Neutrophil (primary cell): Measurements from ENCODE around the gene NFATC4.

Experiments used
- H3K27ac ChIP-seq: fragments of 200-600 bp; sonication (generic); 2 replicates; pipeline ENCODE4 v1.5.1; 2016; ENCODE audit warnings: mild to moderate bottlenecking, moderate library complexity
- H3K27me3 ChIP-seq: fragments of 200-600 bp; sonication (generic); 2 replicates; pipeline ENCODE4 v1.6.0; 2016; ENCODE audit warnings: mild to moderate bottlenecking
- H3K36me3 ChIP-seq: fragments of 200-600 bp; sonication (generic); 2 replicates; pipeline ENCODE4 v1.5.1; 2017
- H3K4me1 ChIP-seq, 2 experiments: fragments of 200-600 bp in 1 of 2; sonication (generic) in 1 of 2; 1 replicate in 1 of 2; 2 replicates in 1 of 2; pipeline versions ENCODE4 v1.5.1 to v1.6.1; 2013 to 2016; ENCODE audit warnings: low read depth in 1 of 2, low read length in 1 of 2, mild to moderate bottlenecking in 1 of 2, moderate library complexity in 1 of 2; ENCODE audit not compliant: control insufficient read depth in 1 of 2, insufficient read depth in 1 of 2
- H3K4me3 ChIP-seq, 2 experiments: fragments of 200-600 bp in 1 of 2; sonication (generic) in 1 of 2; 1 replicate in 1 of 2; 2 replicates in 1 of 2; pipeline ENCODE4 v1.5.1; 2013 to 2016; ENCODE audit warnings: low read depth in 1 of 2, low read length in 1 of 2, mild to moderate bottlenecking in 1 of 2, moderate library complexity in 1 of 2
- H3K9me3 ChIP-seq: fragments of 200-600 bp; sonication (generic); 2 replicates; pipeline ENCODE4 v1.5.1; 2016
- TF ChIP-seq, protein P1 (sequence below): fragments of 200-600 bp; sonication (generic); IDR thresholded peaks from 2 replicates; pipeline ENCODE4 v1.5.1; 2016; ENCODE audit warnings: antibody characterized with exemption

Gene NFATC4

DNA sequence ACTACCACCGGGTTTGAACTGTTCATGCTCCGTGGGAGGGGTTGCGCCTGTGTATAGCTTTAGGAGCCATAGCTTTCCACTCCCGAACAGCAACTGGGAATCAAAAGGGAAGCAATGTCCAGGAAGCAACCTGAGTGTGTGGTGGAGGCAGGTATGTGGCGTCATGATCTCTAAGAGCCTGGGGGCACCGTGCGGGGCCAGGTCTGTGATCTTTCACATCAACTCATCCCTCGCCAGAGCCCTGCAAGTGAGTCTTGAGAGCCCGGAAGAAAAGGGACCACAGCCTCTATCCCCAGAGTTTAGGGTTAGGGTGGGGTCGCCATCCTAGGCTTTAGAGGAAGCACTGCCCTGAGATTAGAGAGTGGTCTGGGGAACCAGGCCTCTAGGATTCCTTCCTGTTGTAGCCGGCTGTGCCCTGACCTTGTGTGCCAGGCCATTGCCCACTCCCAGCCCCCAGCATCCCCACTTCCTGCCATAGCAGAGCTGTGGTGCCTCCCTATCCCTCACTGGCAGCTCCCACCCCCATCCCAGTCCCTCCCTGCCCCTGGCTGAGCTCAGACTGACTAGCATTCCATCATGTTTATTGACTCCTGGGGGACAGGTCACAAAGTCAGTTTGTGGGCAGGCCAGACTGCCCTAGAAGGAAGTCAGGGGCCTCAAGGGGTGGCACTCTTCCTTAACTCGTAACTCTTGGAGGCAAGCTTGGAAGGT is 32.4 kb upstream of the NFATC4 start:
- peaks cover 17% of the 10 kb centered on the region for H3K27me3 ChIP-seq
- no peaks in the 10 kb centered on the region for H3K9me3 ChIP-seq
- H3K4me1 ChIP-seq = peaks cover 89 to 94% of the 10 kb centered on the region in 2 experiments
- peak overlapping the region; percentile 21 for H3K27ac ChIP-seq
- peaks cover 33% of the 10 kb centered on the region for H3K36me3 ChIP-seq
- TF ChIP-seq, protein P1, sequence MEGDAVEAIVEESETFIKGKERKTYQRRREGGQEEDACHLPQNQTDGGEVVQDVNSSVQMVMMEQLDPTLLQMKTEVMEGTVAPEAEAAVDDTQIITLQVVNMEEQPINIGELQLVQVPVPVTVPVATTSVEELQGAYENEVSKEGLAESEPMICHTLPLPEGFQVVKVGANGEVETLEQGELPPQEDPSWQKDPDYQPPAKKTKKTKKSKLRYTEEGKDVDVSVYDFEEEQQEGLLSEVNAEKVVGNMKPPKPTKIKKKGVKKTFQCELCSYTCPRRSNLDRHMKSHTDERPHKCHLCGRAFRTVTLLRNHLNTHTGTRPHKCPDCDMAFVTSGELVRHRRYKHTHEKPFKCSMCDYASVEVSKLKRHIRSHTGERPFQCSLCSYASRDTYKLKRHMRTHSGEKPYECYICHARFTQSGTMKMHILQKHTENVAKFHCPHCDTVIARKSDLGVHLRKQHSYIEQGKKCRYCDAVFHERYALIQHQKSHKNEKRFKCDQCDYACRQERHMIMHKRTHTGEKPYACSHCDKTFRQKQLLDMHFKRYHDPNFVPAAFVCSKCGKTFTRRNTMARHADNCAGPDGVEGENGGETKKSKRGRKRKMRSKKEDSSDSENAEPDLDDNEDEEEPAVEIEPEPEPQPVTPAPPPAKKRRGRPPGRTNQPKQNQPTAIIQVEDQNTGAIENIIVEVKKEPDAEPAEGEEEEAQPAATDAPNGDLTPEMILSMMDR = no peak
- peak overlapping the region in 1 of 2 experiments; percentile 72 for H3K4me3 ChIP-seq

DNA sequence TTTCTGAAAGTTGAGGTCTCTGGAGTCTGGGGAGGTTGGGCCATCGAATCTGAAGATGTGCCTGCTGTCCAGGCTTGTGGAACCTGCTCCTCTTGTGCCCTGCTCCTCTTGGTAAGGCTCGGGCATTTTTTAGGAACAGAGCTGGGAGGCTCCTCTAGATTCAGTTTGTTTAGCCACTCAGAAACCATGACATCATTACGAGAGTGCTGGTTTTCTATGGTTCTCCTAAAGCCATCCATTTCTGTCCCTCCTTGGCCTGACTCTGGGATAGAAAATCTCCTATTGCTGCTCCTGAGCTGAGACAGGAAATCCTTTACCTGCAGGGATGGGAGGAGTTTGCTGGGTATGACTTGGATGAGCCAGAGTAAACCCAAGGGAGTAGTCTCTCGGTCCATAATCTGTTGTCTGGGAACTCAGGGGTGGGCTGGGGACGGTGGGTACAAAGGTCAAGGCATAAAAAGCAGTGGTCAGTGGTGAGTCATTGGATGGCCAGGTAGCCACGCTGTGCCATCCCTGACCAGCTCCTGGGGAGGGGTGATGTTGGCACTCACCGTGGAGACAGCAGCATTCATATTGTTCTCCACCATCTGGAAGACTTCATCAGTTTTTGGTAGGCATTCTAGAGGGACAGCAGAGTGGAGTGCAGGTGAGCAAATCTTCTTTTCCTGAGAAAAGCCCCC is 30.7 kb upstream of the NFATC4 start:
- Histone ChIP-seq H3K27me3 (peaks cover 17% of the 10 kb centered on the region), H3K9me3 (no peaks in the 10 kb centered on the region), H3K27ac (no peak overlapping the region), H3K4me1 (peaks cover 72 to 77% of the 10 kb centered on the region in 2 experiments), H3K4me3 (no peak overlapping the region), H3K36me3 (peaks cover 33% of the 10 kb centered on the region)
- TF ChIP-seq, protein P1 = no peak

DNA sequence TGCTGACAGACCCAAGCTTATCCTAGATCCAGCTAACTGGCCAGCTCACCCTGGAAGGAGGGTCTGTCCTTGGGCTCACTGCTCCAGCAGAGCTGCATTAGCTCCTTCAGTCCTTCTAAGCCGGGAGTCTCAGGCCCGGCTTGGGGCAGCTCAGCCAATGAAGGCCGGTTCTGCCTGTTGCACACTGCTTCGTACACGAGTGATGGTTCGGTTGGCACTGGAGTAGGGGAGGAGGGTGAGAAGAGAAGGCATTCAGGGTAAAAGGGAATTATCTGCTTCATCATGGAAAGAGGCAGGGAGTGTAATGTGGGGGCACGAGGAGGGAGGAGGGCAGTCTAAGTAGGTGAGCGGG is 30.2 kb upstream of the NFATC4 start:
- TF ChIP-seq, protein P1 = no peak
- peaks cover 33% of the 10 kb centered on the region for H3K36me3 ChIP-seq
- peaks cover 17% of the 10 kb centered on the region for H3K27me3 ChIP-seq
- no peaks in the 10 kb centered on the region for H3K9me3 ChIP-seq
- H3K4me3 ChIP-seq = no peak overlapping the region
- H3K27ac ChIP-seq = no peak overlapping the region
- H3K4me1 ChIP-seq = peaks cover 67 to 72% of the 10 kb centered on the region in 2 experiments

DNA sequence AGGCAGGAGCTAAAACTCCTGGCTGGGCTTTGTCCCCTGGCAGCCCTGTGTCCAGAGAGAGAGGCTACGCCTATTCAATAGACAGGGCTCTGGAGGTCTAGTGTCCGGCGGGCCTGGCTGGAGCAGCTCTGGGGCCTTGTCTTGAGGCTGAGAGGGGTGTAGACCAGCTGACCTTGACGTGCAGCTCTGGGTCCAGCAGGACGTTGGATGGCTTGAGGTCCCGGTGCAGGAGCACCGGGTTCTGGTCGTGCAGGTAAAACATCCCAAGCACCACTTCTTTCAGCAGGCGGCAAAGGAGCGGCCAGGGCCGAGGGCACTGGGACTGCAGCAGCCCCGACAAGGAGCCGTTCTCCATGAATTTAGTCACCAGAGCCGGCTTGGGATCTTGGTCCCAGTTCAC is 29.1 kb upstream of the NFATC4 start:
- H3K4me3 ChIP-seq = peak overlapping the region; percentile 72 to 88
- H3K36me3 ChIP-seq = peaks cover 33% of the 10 kb centered on the region
- H3K27me3 ChIP-seq = peaks cover 16% of the 10 kb centered on the region
- H3K9me3 ChIP-seq = no peaks in the 10 kb centered on the region
- TF ChIP-seq, protein P1 = no peak
- H3K4me1 ChIP-seq = peaks cover 56 to 61% of the 10 kb centered on the region in 2 experiments
- peak overlapping the region; percentile 85 for H3K27ac ChIP-seq

DNA sequence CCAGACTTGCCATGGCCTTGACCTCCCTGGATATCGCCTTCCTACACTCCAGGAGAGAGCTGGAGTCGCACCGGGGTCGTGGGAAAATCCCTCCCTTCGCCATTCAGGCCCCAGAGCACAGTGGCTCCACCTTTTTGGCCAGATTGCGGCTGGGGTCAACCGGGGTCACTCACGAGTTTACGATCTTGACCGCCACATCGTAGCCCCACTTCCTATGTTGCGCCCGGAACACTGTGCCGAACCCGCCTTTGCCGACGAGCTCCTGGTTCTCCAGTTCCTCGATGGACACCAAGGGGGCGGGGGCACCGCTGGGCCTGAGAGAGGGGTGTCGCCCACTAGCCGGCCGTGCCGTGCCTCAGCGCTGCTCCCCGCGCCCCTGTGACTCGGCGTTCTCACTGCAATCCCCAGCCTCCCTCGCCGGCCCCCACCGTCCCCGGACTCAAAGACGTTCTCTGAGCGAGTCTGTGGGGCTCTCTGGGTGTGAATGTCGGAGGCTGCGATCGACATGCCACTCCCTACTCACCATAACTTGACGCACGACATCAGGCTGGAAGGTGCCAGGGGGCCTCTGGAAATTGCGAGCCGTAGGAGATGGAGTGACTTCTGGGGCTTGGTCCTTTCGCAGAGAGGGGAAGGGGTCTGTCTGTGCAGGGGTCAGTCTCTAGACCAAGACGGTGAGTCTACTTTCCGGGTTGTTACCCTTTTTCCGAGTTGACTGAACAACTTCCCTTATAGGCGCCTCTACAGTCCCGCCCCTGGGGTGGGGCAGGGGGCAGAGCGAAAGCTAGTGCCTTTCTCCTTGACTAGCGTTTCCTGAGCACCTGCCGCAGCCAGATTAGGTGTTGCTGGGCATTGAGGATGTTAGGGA is 28.5 kb upstream of the NFATC4 start, which contains the start of gene RIPK3:
Gene RIPK3 (minus strand): TSS at position 708 of the 868 bp plus-strand sequence. CDS start 165 bp downstream, at position 543.
- no peaks in the 10 kb centered on the region for H3K9me3 ChIP-seq
- H3K4me3 ChIP-seq = peak within 1 kb of the TSS; percentile 72 to 88
- TF ChIP-seq, protein P1 = no peak
- H3K27ac ChIP-seq = peak within 1 kb of the TSS; percentile 85
- H3K4me1 ChIP-seq = peaks cover 50 to 55% of the 10 kb centered on the region in 2 experiments
- peaks cover 33% of the 10 kb centered on the region for H3K36me3 ChIP-seq
- peaks cover 9% of the 10 kb centered on the region for H3K27me3 ChIP-seq
